Liver (tissue), 3 donors: ENCODE results near the gene NHSL2.

Source experiments
- FOXA1 ChIP-seq: IDR thresholded peaks from 2 replicates; pipeline ENCODE4 v1.6.1; 2016; ENCODE audit warnings: antibody characterized with exemption
- JUND ChIP-seq, 2 donors: IDR thresholded peaks; 2 replicates each; pipeline ENCODE4 v1.6.1; 2016; ENCODE audit warnings: antibody characterized with exemption in 2 of 2
- MAX ChIP-seq: IDR thresholded peaks from 2 replicates; pipeline ENCODE4 v1.6.1; 2016; ENCODE audit warnings: antibody characterized with exemption
- RAD21 ChIP-seq, 2 donors: IDR thresholded peaks; 2 replicates each; pipeline ENCODE4 v1.6.1; 2016; ENCODE audit warnings: antibody characterized with exemption in 2 of 2, mild to moderate bottlenecking in 2 of 2
- REST ChIP-seq: IDR thresholded peaks from 2 replicates; pipeline ENCODE4 v1.6.1; 2016; ENCODE audit warnings: antibody characterized with exemption, mild to moderate bottlenecking
- RXRA ChIP-seq, 2 donors: IDR thresholded peaks; 2 replicates each; pipeline ENCODE4 v1.6.1; 2017 to 2018; ENCODE audit warnings: antibody characterized with exemption in 2 of 2, mild to moderate bottlenecking in 1 of 2
- TAF1 ChIP-seq: conservative IDR thresholded peaks from 2 replicates; pipeline ENCODE4 v1.6.1; 2016; ENCODE audit warnings: antibody characterized with exemption, mild to moderate bottlenecking
- YY1 ChIP-seq: IDR thresholded peaks from 2 replicates; pipeline ENCODE4 v1.6.1; 2016; ENCODE audit warnings: antibody characterized with exemption, mild to moderate bottlenecking
- TF ChIP-seq, protein P1 (sequence below): fragments of 150-350 bp; IDR thresholded peaks from 2 replicates; pipeline ENCODE4 v1.5.1; 2017; ENCODE audit warnings: improper control_type of control experiment, low read depth, low read length; ENCODE audit not compliant: missing input control
- TF ChIP-seq, protein P2 (sequence below): IDR thresholded peaks from 2 replicates; pipeline ENCODE4 v1.6.1; 2016; ENCODE audit warnings: antibody characterized with exemption
- donor health status: healthy.
- donor health status: healthy.

DNA sequence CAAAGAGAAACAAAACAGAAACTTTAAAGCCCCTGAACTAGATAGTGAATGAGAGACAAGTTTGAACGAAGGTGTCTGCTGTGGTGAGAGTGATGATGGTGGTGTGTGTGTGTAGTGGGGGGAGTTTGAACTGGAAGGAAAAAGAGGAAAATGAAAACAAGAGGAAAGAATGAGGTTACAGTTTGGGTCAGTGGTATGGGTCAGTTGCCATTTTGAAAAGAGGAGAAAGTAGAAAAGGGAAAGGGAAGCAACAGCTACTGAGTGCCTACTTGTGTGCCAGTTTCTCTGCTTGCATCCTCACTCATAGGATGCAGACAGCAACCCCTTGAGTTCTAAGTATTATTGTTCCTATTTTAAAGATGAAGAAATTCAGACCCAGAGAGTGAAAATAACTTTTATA, 26.0 kb downstream of the NHSL2 start:
- TF ChIP-seq, protein P1, sequence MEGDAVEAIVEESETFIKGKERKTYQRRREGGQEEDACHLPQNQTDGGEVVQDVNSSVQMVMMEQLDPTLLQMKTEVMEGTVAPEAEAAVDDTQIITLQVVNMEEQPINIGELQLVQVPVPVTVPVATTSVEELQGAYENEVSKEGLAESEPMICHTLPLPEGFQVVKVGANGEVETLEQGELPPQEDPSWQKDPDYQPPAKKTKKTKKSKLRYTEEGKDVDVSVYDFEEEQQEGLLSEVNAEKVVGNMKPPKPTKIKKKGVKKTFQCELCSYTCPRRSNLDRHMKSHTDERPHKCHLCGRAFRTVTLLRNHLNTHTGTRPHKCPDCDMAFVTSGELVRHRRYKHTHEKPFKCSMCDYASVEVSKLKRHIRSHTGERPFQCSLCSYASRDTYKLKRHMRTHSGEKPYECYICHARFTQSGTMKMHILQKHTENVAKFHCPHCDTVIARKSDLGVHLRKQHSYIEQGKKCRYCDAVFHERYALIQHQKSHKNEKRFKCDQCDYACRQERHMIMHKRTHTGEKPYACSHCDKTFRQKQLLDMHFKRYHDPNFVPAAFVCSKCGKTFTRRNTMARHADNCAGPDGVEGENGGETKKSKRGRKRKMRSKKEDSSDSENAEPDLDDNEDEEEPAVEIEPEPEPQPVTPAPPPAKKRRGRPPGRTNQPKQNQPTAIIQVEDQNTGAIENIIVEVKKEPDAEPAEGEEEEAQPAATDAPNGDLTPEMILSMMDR = no peak
- TF ChIP-seq YY1 (no peak), TAF1 (no peak), RAD21 (IDR thresholded peaks at IDR 0.05) (no peak), RXRA (IDR thresholded peaks at IDR 0.05) (no peak), REST (no peak), MAX (no peak), FOXA1 (no peak), JUND (IDR thresholded peaks at IDR 0.05) (no peak)
- TF ChIP-seq, protein P2, sequence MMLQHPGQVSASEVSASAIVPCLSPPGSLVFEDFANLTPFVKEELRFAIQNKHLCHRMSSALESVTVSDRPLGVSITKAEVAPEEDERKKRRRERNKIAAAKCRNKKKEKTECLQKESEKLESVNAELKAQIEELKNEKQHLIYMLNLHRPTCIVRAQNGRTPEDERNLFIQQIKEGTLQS = no peak
